GM12878 (cell line): ENCODE measurements around the gene TRMU. TPM values are rescaled to one million over a fixed set of nuclear protein-coding genes. Genes with fewer than 3 reads are reported as not detected.

Source experiments
- ATAC-seq: fragments of 200-7000 bp; cut with Tn5 transposase; 3 replicates; pipeline ENCODE4 v1.9.1; 2020; ENCODE audit warnings: mild to moderate bottlenecking, moderate library complexity
- BruUV-seq: library from RNA; stranded (reverse); fragments of 400-500 nt; replicated peaks from 2 replicates; lab custom pipeline; 2021; lab: Mats Ljungman, UMichigan
- CTCF ChIA-PET: fragments of 300-600 bp; sonication (Branson Sonifier 250); formaldehyde crosslinking; extraction: SDS; loops from one replicate; lab custom pipeline; 2021; ENCODE audit warnings: inconsistent platforms; lab: Yijun Ruan, JAX
- POLR2A ChIA-PET: fragments of 350-600 bp; formaldehyde crosslinking; extraction: SDS; loops from one replicate; lab custom pipeline; 2021; ENCODE audit warnings: inconsistent platforms; lab: Charles Lee
- RAD21 ChIA-PET: fragments of 300-600 bp; sonication (Branson Sonifier 250); formaldehyde crosslinking; loops from one replicate; lab custom pipeline; 2023; ENCODE audit warnings: antibody characterized with exemption; ENCODE audit not compliant: unreplicated experiment; lab: Charles Lee
- SMC1A ChIA-PET: fragments of 300-600 bp; sonication (Branson Sonifier 250); formaldehyde crosslinking; loops from one replicate; lab custom pipeline; 2023; ENCODE audit not compliant: unreplicated experiment, uncharacterized antibody; lab: Charles Lee
- DNase-seq: peaks from one replicate; pipeline ENCODE4 v3.0.0-alpha.2; 2011; ENCODE audit warnings: low read depth, low spot score
- FAIRE-seq: peaks from 3 replicates; lab custom pipeline; 2011; peaks lifted over from hg19 to GRCh38; lab: Jason Lieb, UNC
- H2AFZ ChIP-seq: 2 replicates; pipeline ENCODE4 v1.6.0; 2011; ENCODE audit warnings: low read depth, low read length, control low read depth; ENCODE audit not compliant: control insufficient read depth
- H3K27ac ChIP-seq: 2 replicates; pipeline ENCODE4 v1.5.1; 2011; ENCODE audit warnings: control low read depth; ENCODE audit not compliant: control insufficient read depth, insufficient read depth
- H3K27me3 ChIP-seq, 2 experiments: replicated peaks in 1 of 2; 2 replicates each; pipeline versions ENCODE4 v1.6.0 to v1.6.1; 2011; ENCODE audit warnings: low read length in 1 of 2; ENCODE audit not compliant: control insufficient read depth in 2 of 2, insufficient read depth in 2 of 2
- H3K36me3 ChIP-seq, 2 experiments: 2 replicates each; pipeline ENCODE4 v1.5.1; 2011; ENCODE audit warnings: low read length in 1 of 2; ENCODE audit not compliant: control insufficient read depth in 2 of 2, insufficient read depth in 2 of 2
- H3K4me1 ChIP-seq: 2 replicates; pipeline ENCODE4 v1.6.1; 2011; ENCODE audit warnings: mild to moderate bottlenecking, low read length, moderate library complexity, mixed read lengths; ENCODE audit not compliant: control insufficient read depth, insufficient read depth
- H3K4me2 ChIP-seq: 2 replicates; pipeline ENCODE4 v1.6.0; 2011; ENCODE audit warnings: control low read depth; ENCODE audit not compliant: control insufficient read depth, insufficient read depth
- H3K4me3 ChIP-seq: fragments of 200-600 bp; sonication (generic); 2 replicates; pipeline ENCODE4 v1.5.1; 2016
- H3K79me2 ChIP-seq: 2 replicates; pipeline ENCODE4 v1.6.0; 2011; ENCODE audit warnings: low read length; ENCODE audit not compliant: control insufficient read depth, insufficient read depth
- H3K9ac ChIP-seq: 2 replicates; pipeline ENCODE4 v1.8.0; 2011; ENCODE audit warnings: low read length, control low read depth, mixed read lengths; ENCODE audit not compliant: control insufficient read depth, insufficient read depth
- H3K9me3 ChIP-seq: replicated peaks from 3 replicates; pipeline ENCODE4 v1.5.1; 2011; ENCODE audit warnings: mild to moderate bottlenecking, low read length; ENCODE audit not compliant: control insufficient read depth, insufficient read depth
- H4K20me1 ChIP-seq: 2 replicates; pipeline ENCODE4 v1.6.0; 2011; ENCODE audit not compliant: control insufficient read depth, insufficient read depth
- BCLAF1 ChIP-seq: fragments of 450-650 bp; IDR thresholded peaks from 2 replicates; pipeline ENCODE4 v1.6.1; 2017; ENCODE audit warnings: antibody characterized with exemption, mild to moderate bottlenecking, moderate library complexity
- CBFB ChIP-seq: IDR thresholded peaks from 2 replicates; pipeline ENCODE4 v1.6.1; 2016; ENCODE audit warnings: antibody characterized with exemption, low read depth
- DPF2 ChIP-seq: fragments of 450-650 bp; IDR thresholded peaks from 2 replicates; pipeline ENCODE4 v1.6.1; 2017; ENCODE audit warnings: mild to moderate bottlenecking
- FOS ChIP-seq: IDR thresholded peaks from 3 replicates; pipeline ENCODE4 v1.6.1; 2011; ENCODE audit warnings: borderline replicate concordance; ENCODE audit not compliant: insufficient read length; ENCODE audit errors: extremely low read depth
- FOXK2 ChIP-seq: fragments of 450-650 bp; IDR thresholded peaks from 2 replicates; pipeline ENCODE4 v1.6.1; 2017; ENCODE audit warnings: mild to moderate bottlenecking, moderate library complexity
- RCOR1 ChIP-seq: conservative IDR thresholded peaks from 2 replicates; pipeline ENCODE4 v1.6.1; 2012; ENCODE audit warnings: low read depth, low read length, improper control_type of control experiment
- RFX5 ChIP-seq: IDR thresholded peaks from 2 replicates; pipeline ENCODE4 v1.6.1; 2011; ENCODE audit warnings: low read depth, low read length, improper control_type of control experiment
- TCF3 ChIP-seq: IDR thresholded peaks from 2 replicates; pipeline ENCODE4 v1.6.1; 2012; ENCODE audit warnings: low read depth, mild to moderate bottlenecking, low read length, borderline replicate concordance; ENCODE audit not compliant: insufficient read depth
- WRNIP1 ChIP-seq: IDR thresholded peaks from 2 replicates; pipeline ENCODE4 v1.6.1; 2011; ENCODE audit warnings: low read depth, low read length, improper control_type of control experiment, borderline replicate concordance
- ZBTB40 ChIP-seq: fragments of 450-650 bp; IDR thresholded peaks from 2 replicates; pipeline ENCODE4 v1.6.1; 2016; ENCODE audit warnings: mild to moderate bottlenecking, moderate library complexity, borderline replicate concordance
- ZNF274 ChIP-seq: IDR thresholded peaks from one replicate; pipeline ENCODE4 v1.8.0; 2011; ENCODE audit not compliant: insufficient read length, insufficient read depth
- ZSCAN29 ChIP-seq: fragments of 450-650 bp; IDR thresholded peaks from 2 replicates; pipeline ENCODE4 v1.6.1; 2017; ENCODE audit warnings: mild to moderate bottlenecking, moderate library complexity
- WGBS: methylation state at CpG from one replicate; pipeline ENCODE4 v1.1.6; 2016; ENCODE audit warnings: low lambda C conversion rate; ENCODE audit not compliant: insufficient replicate concordance, insufficient coverage; ENCODE audit errors: missing lambda C conversion rate; 5-methylcytosine and 5-hydroxymethylcytosine counted together
- in situ Hi-C: fragments of 300-500 bp; cut with MboI; formaldehyde crosslinking; loops from 9 replicates; pipeline ENCODE4 v1.14.3; 2018; ENCODE audit warnings: mixed read lengths
- intact Hi-C: fragments of 100-400 bp; cut with micrococcal nuclease; formaldehyde crosslinking; loops from one replicate; pipeline ENCODE4 v1.14.2; 2022; ENCODE audit not compliant: unreplicated experiment
- polyA plus RNA-seq, 11 experiments: library from polyadenylated mRNA; depleted of rRNA in 4 of 11; unstranded in 6 of 11; stranded (reverse) in 5 of 11; fragments of >200 nt; fragmentation: Nextera tagmentation in 4 of 11; fragmentation: Illumina TruSeq in 1 of 11; extraction: Ambion mirVana in 4 of 11; extraction: Trizol in 1 of 11; gene quantifications; 1 replicate in 1 of 11; 2 replicates in 10 of 11; pipeline versions ENCODE4 v1.2.1 to v1.2.3, GENCODE V29; 2011 to 2016; ENCODE audit warnings: inconsistent platforms in 2 of 11, missing spikeins in 2 of 11, low read depth in 1 of 11
- total RNA-seq, 4 experiments: library from RNA; depleted of rRNA in 3 of 4; stranded (reverse); fragments of >200 nt in 3 of 4; fragmentation: Illumina TruSeq in 1 of 4; extraction: Trizol in 1 of 4; gene quantifications; 2 replicates each; pipeline versions ENCODE4 v1.2.1 to v1.2.3, GENCODE V29; 2013 to 2021
- TF ChIP-seq, protein P1 (sequence below): fragments of 450-650 bp; formaldehyde crosslinking; IDR thresholded peaks from 2 replicates; pipeline ENCODE4 v1.5.0; 2022; ENCODE audit warnings: mild to moderate bottlenecking, missing genetic modification characterization

TRMU gene
- total and polyA plus RNA-seq, 10 of the 15 experiments (the other 5 are each of a cell fraction or from before 2014, with no cell fraction given) = 3.5 to 57.0 (median 44.0) TPM

DNA sequence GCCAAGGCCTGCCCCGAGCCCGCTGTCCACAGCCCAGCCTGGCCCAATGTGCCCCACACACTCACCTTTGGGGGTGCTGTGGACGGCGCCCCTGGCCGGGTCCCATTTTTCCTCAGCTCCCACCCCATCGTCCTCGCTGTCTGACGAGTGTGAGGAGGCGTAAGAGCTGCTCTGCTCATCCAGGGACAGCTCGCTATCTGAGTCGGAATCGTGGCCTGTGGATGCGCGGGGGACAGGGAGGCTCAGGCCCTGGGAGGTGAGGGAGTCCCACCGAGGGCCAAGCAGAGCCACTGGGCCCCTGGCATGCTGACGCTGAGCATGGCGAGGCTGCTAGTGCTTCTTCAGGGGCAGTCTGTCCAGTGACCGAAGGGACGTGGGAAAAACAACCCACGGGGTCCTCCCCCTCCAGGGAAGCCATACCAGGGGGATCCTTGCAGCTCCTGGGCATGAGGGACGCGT is 29.7 kb downstream of the TRMU start:
- in situ Hi-C loops (loop anchor here (5.0 kb wide), 1 partner anchor 177 kb away; no protein-coding TSS in a partner anchor), intact Hi-C loops (no loop called here)
- H4K20me1 ChIP-seq = no peaks in the 10 kb centered on the region
- H3K9me3 ChIP-seq = no peaks in the 10 kb centered on the region; the same call in 2 of the 3 replicates
- SMC1A ChIA-PET = no interaction called here
- ATAC-seq (no peak), FAIRE-seq (no peak), DNase-seq (no peak)
- no peak overlapping the region for H3K4me3 ChIP-seq
- no peak overlapping the region for H3K4me2 ChIP-seq
- no peak overlapping the region for H3K27ac ChIP-seq
- RAD21 ChIA-PET = no interaction called here
- no TSS peak for BruUV-seq
- no peaks in the 10 kb centered on the region for H3K36me3 ChIP-seq
- POLR2A ChIA-PET = no interaction called here
- H2AFZ ChIP-seq = no peak overlapping the region
- no peaks in the 10 kb centered on the region for H3K27me3 ChIP-seq
- WGBS = 56% methylated on average over 22 of the region's 22 CpGs
- no peak overlapping the region for H3K9ac ChIP-seq
- H3K79me2 ChIP-seq = no peaks in the 10 kb centered on the region
- TF ChIP-seq FOS (no peak), CBFB (no peak), ZBTB40 (no peak), WRNIP1 (no peak), DPF2 (no peak), RCOR1 (no peak), TCF3 (no peak), ZNF274 (no peak), RFX5 (no peak), ZSCAN29 (no peak), BCLAF1 (no peak), FOXK2 (no peak)
- TF ChIP-seq, protein P1, sequence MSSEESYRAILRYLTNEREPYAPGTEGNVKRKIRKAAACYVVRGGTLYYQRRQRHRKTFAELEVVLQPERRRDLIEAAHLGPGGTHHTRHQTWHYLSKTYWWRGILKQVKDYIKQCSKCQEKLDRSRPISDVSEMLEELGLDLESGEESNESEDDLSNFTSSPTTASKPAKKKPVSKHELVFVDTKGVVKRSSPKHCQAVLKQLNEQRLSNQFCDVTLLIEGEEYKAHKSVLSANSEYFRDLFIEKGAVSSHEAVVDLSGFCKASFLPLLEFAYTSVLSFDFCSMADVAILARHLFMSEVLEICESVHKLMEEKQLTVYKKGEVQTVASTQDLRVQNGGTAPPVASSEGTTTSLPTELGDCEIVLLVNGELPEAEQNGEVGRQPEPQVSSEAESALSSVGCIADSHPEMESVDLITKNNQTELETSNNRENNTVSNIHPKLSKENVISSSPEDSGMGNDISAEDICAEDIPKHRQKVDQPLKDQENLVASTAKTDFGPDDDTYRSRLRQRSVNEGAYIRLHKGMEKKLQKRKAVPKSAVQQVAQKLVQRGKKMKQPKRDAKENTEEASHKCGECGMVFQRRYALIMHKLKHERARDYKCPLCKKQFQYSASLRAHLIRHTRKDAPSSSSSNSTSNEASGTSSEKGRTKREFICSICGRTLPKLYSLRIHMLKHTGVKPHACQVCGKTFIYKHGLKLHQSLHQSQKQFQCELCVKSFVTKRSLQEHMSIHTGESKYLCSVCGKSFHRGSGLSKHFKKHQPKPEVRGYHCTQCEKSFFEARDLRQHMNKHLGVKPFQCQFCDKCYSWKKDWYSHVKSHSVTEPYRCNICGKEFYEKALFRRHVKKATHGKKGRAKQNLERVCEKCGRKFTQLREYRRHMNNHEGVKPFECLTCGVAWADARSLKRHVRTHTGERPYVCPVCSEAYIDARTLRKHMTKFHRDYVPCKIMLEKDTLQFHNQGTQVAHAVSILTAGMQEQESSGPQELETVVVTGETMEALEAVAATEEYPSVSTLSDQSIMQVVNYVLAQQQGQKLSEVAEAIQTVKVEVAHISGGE (CRISPR knock-in tag) = no peak
- no peaks in the 10 kb centered on the region for H3K4me1 ChIP-seq
- CTCF ChIA-PET = interaction anchor here (0.6 kb wide), 1 partner anchor 133 kb away, joined by 3 read pairs; no protein-coding TSS in a partner anchor
